Endodermal cell (in vitro differentiated cells): ENCODE measurements around the gene GPHN. TPM values are rescaled to one million over a fixed set of nuclear protein-coding genes. Genes with fewer than 3 reads are reported as not detected.

Experiments used
- DNase-seq: peaks from one replicate; pipeline ENCODE4 v3.0.0-alpha.2; 2017
- H3K27ac ChIP-seq: 2 replicates; pipeline ENCODE4 v1.5.1; 2013; ENCODE audit warnings: mild to moderate bottlenecking, low read depth, low read length, moderate library complexity
- H3K27me3 ChIP-seq: 2 replicates; pipeline ENCODE4 v1.6.1; 2013; ENCODE audit warnings: mild to moderate bottlenecking, low read length, moderate library complexity; ENCODE audit not compliant: insufficient read depth, control insufficient read depth, poor library complexity, severe bottlenecking
- H3K36me3 ChIP-seq: 2 replicates; pipeline ENCODE4 v1.7.0; 2013; ENCODE audit warnings: mild to moderate bottlenecking, low read length, moderate library complexity; ENCODE audit not compliant: control insufficient read depth, insufficient read depth
- H3K4me1 ChIP-seq: one replicate; pipeline ENCODE4 v1.7.0; 2013; ENCODE audit warnings: low read length; ENCODE audit not compliant: control insufficient read depth, insufficient read depth
- H3K4me3 ChIP-seq: 2 replicates; pipeline ENCODE4 v1.5.1; 2013; ENCODE audit warnings: mild to moderate bottlenecking, low read length, moderate library complexity
- H3K9ac ChIP-seq: 2 replicates; pipeline ENCODE4 v1.6.1; 2013; ENCODE audit warnings: mild to moderate bottlenecking, low read length, moderate library complexity; ENCODE audit not compliant: poor library complexity, severe bottlenecking; ENCODE audit errors: extremely low read depth
- H3K9me3 ChIP-seq: 2 replicates; pipeline ENCODE4 v1.6.1; 2013; ENCODE audit warnings: mild to moderate bottlenecking, low read length, moderate library complexity; ENCODE audit not compliant: control insufficient read depth
- H3K27ac Mint-ChIP-seq: 2 replicates; pipeline ENCODE4 v1.8.0; 2020; ENCODE audit warnings: mixed read lengths
- H3K27me3 Mint-ChIP-seq: 2 replicates; pipeline ENCODE4 v1.8.0; 2021; ENCODE audit warnings: mild to moderate bottlenecking, mixed read lengths; ENCODE audit not compliant: insufficient read depth
- H3K36me3 Mint-ChIP-seq: 2 replicates; pipeline ENCODE4 v1.8.0; 2020; ENCODE audit warnings: low read depth, mixed read lengths
- H3K4me1 Mint-ChIP-seq: 2 replicates; pipeline ENCODE4 v1.8.0; 2020; ENCODE audit warnings: mixed read lengths
- H3K4me3 Mint-ChIP-seq: 2 replicates; pipeline ENCODE4 v1.8.0; 2020; ENCODE audit warnings: mild to moderate bottlenecking, moderate library complexity, mixed read lengths
- H3K9me3 Mint-ChIP-seq: 2 replicates; pipeline ENCODE4 v1.8.0; 2020; ENCODE audit warnings: mild to moderate bottlenecking, mixed read lengths
- CTCF ChIP-seq: fragments of 200-600 bp; sonication (generic); conservative IDR thresholded peaks from 2 replicates; pipeline ENCODE4 v1.5.0; 2021; ENCODE audit warnings: antibody characterized with exemption, mild to moderate bottlenecking
- WGBS, 2 experiments: methylation state at CpG; one replicate each; pipeline versions ENCODE4 v1.1.5 to v1.1.7; 2013; ENCODE audit warnings: missing lambda C conversion rate in 2 of 2, mixed read lengths in 1 of 2; ENCODE audit not compliant: insufficient coverage in 1 of 2, insufficient read length in 1 of 2; 5-methylcytosine and 5-hydroxymethylcytosine counted together
- total RNA-seq, 2 donors: library from RNA; stranded (reverse); fragmentation: NEBNext Ultra II Directional in 1 of 2; extraction: Animal tissue kit (Norgen Biotek cat#: 25700) in 1 of 2; gene quantifications; 2 replicates in 1 of 2; 3 replicates in 1 of 2; pipeline ENCODE4 v1.2.1, GENCODE V29; 2021

The GPHN gene
- total RNA-seq, 2 donors from 2014 or later = 12.4 to 15.0 TPM

- Mint-ChIP-seq H3K9me3 (peaks cover 25% of the 10 kb centered on the region), H3K27ac (no peak overlapping the region), H3K36me3 (peaks cover 25% of the 10 kb centered on the region), H3K27me3 (no peaks in the 10 kb centered on the region), H3K4me1 (no peaks in the 10 kb centered on the region), H3K4me3 (no peak overlapping the region)
- peaks cover 13% of the 10 kb centered on the region for H3K9me3 ChIP-seq
- H3K36me3 ChIP-seq = peaks cover 14% of the 10 kb centered on the region
- H3K4me3 ChIP-seq = no peak overlapping the region
- WGBS, 2 experiments = 88 to 100% methylated on average over 1 to 2 of the region's 2 CpGs
- H3K9ac ChIP-seq = no peak overlapping the region
- TF ChIP-seq CTCF = no peak
- no peak overlapping the region for H3K27ac ChIP-seq
- H3K27me3 ChIP-seq = no peaks in the 10 kb centered on the region
- no peak for DNase-seq
- no peaks in the 10 kb centered on the region for H3K4me1 ChIP-seq
These were observed 307.7 kb downstream of the GPHN start for GRCh38 chr14:66815687-66816086.

- 83 to 88% methylated on average over 1 to 2 of the region's 2 CpGs for WGBS, 2 experiments
These were observed 316.3 kb downstream of the GPHN start for GRCh38 chr14:66824251-66824650.

GRCh38 chr14:66827182-66827581, 319.2 kb downstream of the GPHN start:
- Histone ChIP-seq H3K27me3 (no peaks in the 10 kb centered on the region), H3K9me3 (no peaks in the 10 kb centered on the region), H3K4me3 (no peak overlapping the region), H3K9ac (no peak overlapping the region), H3K36me3 (no peaks in the 10 kb centered on the region), H3K27ac (no peak overlapping the region), H3K4me1 (peaks cover under 1% of the 10 kb centered on the region)
- DNase-seq = no peak
- Mint-ChIP-seq H3K4me1 (peaks cover 2% of the 10 kb centered on the region), H3K27me3 (no peaks in the 10 kb centered on the region), H3K4me3 (no peak overlapping the region), H3K27ac (no peak overlapping the region), H3K9me3 (no peaks in the 10 kb centered on the region), H3K36me3 (no peaks in the 10 kb centered on the region)
- no peak for TF ChIP-seq CTCF
- WGBS, 2 experiments = 91 to 95% methylated on average over 4 to 5 of the region's 5 CpGs

More at GRCh38 chr14:66824251-66824650, 316.3 kb downstream of the GPHN start:
- no peaks in the 10 kb centered on the region for H3K9me3 Mint-ChIP-seq
- H3K27ac Mint-ChIP-seq = no peak overlapping the region
- H3K27me3 Mint-ChIP-seq = no peaks in the 10 kb centered on the region
- no peak for TF ChIP-seq CTCF
- no peaks in the 10 kb centered on the region for H3K36me3 Mint-ChIP-seq
- H3K27me3 ChIP-seq = no peaks in the 10 kb centered on the region
- H3K9me3 ChIP-seq = no peaks in the 10 kb centered on the region
- no peak overlapping the region for H3K9ac ChIP-seq
- no peaks in the 10 kb centered on the region for H3K4me1 Mint-ChIP-seq
- no peak for DNase-seq
- H3K36me3 ChIP-seq = no peaks in the 10 kb centered on the region
- H3K4me1 ChIP-seq = no peaks in the 10 kb centered on the region
- H3K4me3 Mint-ChIP-seq = no peak overlapping the region
- no peak overlapping the region for H3K27ac ChIP-seq
- no peak overlapping the region for H3K4me3 ChIP-seq
